Adrenal gland (tissue), 12 donors: Measurements from ENCODE around the gene KCNK13. TPM values are rescaled to one million over a fixed set of nuclear protein-coding genes. Genes with fewer than 3 reads are reported as not detected.
"Not testable (repeated sequence)": the region's sequence is repeated elsewhere in the genome, so short reads cannot be mapped to it uniquely, and the experiment has no call there.

Source experiments
- DNase-seq, 7 donors: peaks; one replicate each; pipeline ENCODE4 v3.0.0-alpha.2; 2019 to 2020
- H3K27ac ChIP-seq, 5 donors: fragments of 200-600 bp; sonication (generic) in 4 of 5; 1 replicate in 3 of 5; 2 replicates in 2 of 5; pipeline versions ENCODE4 v1.5.1 to v1.8.0; 2016 to 2020; ENCODE audit warnings: mild to moderate bottlenecking in 1 of 5
- H3K27me3 ChIP-seq: fragments of 200-600 bp; 2 replicates; pipeline ENCODE4 v1.8.0; 2021
- H3K36me3 ChIP-seq, 2 donors: fragments of 200-600 bp; replicated peaks in 1 of 2; 1 replicate in 1 of 2; 2 replicates in 1 of 2; pipeline versions ENCODE4 v1.5.1 to v1.8.0; 2018 to 2022
- H3K4me1 ChIP-seq, 2 donors: fragments of 200-600 bp; replicated peaks in 1 of 2; 1 replicate in 1 of 2; 2 replicates in 1 of 2; pipeline versions ENCODE4 v1.5.1 to v1.8.0; 2018 to 2021
- H3K4me3 ChIP-seq, 4 donors: fragments of 200-600 bp; sonication (generic) in 3 of 4; one replicate each; pipeline ENCODE4 v1.5.1; 2016 to 2018
- H3K9me3 ChIP-seq, 3 donors: fragments of 200-600 bp; sonication (generic) in 1 of 3; replicated peaks in 1 of 3; 1 replicate in 2 of 3; 2 replicates in 1 of 3; pipeline versions ENCODE4 v1.5.1 to v1.8.0; 2016 to 2021
- POLR2A ChIP-seq, 2 donors: fragments of 450-650 bp; IDR thresholded peaks; one replicate each; pipeline ENCODE4 v1.6.1; 2017; ENCODE audit warnings: antibody characterized with exemption in 2 of 2, mild to moderate bottlenecking in 2 of 2, moderate library complexity in 1 of 2
- WGBS, 4 donors: extraction: QIAGEN DNeasy Blood & Tissue Kit in 2 of 4; methylation state at CpG; one replicate each; pipeline versions ENCODE4 v1.1.5 to v1.1.7; 2013 to 2017; 5-methylcytosine and 5-hydroxymethylcytosine counted together
- intact Hi-C, 2 donors: fragments of 100-400 bp; cut with DNase I; formaldehyde crosslinking; loops; one replicate each; pipeline versions ENCODE4 v1.14.1 to v1.15.0; 2022 to 2023
- polyA plus RNA-seq, 3 donors: library from polyadenylated mRNA; stranded (reverse); fragments of 200-250 nt in 2 of 3; fragments of 350-450 nt in 1 of 3; fragmentation: Illumina TruSeq in 1 of 3; extraction: RNeasy Lipid Tissue Mini Kit (QIAGEN cat#74804) in 1 of 3; gene quantifications; one replicate each; pipeline ENCODE4 v1.2.3, GENCODE V29; 2013 to 2014
- total RNA-seq, 9 donors: library from RNA; depleted of rRNA in 4 of 9; stranded (reverse); fragments of >200 nt in 4 of 9; fragments of 120-200 nt in 1 of 9; fragmentation: NEBNext Ultra II Directional in 1 of 9; extraction: Animal tissue kit (Norgen Biotek cat#: 25700) in 1 of 9; gene quantifications; one replicate each; pipeline versions ENCODE4 v1.1.0 to v1.2.4, GENCODE V29; 2013 to 2023
- TF ChIP-seq, protein P1 (sequence below), 6 experiments: fragments of 450-650 bp in 4 of 6; fragments of 200-600 bp in 2 of 6; sonication (generic) in 1 of 6; IDR thresholded peaks; 1 replicate in 5 of 6; 2 replicates in 1 of 6; pipeline versions ENCODE4 v1.5.1 to v1.8.0; 2016 to 2021; ENCODE audit warnings: antibody characterized with exemption in 6 of 6, mild to moderate bottlenecking in 2 of 6, moderate library complexity in 1 of 6
- donor health status: healthy with polysubstance abuse.
- donor health status: Bipolar disorder and iron deficiency.
- donor health status: DM: yes; HTN: yes; CAD: no.
- donor health status: DM: no; HTN: no; CAD: no.
- donor health status: DM: no; HTN: no; CAD: no.
- donor health status: DM: yes; HTN: yes; CAD: no.

KCNK13 gene
- total and polyA plus RNA-seq, 12 donors = 0.24 to 3.6 (median 1.5) TPM; not detected in 1

- 76 to 81% (median 80%) methylated on average over 7 of the region's 7 CpGs for WGBS, 4 donors
- H3K27me3 ChIP-seq = no peaks in the 10 kb centered on the region
- intact Hi-C loops = no loop called here
- no peaks in the 10 kb centered on the region for H3K36me3 ChIP-seq
- no peak for TF ChIP-seq POLR2A (IDR thresholded peaks at IDR 0.05)
- TF ChIP-seq, protein P1, sequence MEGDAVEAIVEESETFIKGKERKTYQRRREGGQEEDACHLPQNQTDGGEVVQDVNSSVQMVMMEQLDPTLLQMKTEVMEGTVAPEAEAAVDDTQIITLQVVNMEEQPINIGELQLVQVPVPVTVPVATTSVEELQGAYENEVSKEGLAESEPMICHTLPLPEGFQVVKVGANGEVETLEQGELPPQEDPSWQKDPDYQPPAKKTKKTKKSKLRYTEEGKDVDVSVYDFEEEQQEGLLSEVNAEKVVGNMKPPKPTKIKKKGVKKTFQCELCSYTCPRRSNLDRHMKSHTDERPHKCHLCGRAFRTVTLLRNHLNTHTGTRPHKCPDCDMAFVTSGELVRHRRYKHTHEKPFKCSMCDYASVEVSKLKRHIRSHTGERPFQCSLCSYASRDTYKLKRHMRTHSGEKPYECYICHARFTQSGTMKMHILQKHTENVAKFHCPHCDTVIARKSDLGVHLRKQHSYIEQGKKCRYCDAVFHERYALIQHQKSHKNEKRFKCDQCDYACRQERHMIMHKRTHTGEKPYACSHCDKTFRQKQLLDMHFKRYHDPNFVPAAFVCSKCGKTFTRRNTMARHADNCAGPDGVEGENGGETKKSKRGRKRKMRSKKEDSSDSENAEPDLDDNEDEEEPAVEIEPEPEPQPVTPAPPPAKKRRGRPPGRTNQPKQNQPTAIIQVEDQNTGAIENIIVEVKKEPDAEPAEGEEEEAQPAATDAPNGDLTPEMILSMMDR (IDR thresholded peaks at IDR 0.05) = no peak
- DNase-seq = no peak
- no peak overlapping the region for H3K4me3 ChIP-seq
- no peaks in the 10 kb centered on the region for H3K4me1 ChIP-seq
- H3K9me3 ChIP-seq = no peaks in the 10 kb centered on the region
- H3K27ac ChIP-seq = no peak overlapping the region
These were observed 129.8 kb downstream of the KCNK13 start for GRCh38 chr14:90191585-90191984.

GRCh38 chr14:90193925-90194324 is 132.1 kb downstream of the KCNK13 start:
- intact Hi-C loops = no loop called here
- no peak for TF ChIP-seq POLR2A (IDR thresholded peaks at IDR 0.05)
- TF ChIP-seq, protein P1 (IDR thresholded peaks at IDR 0.05) = no peak
- no peak overlapping the region for H3K4me3 ChIP-seq
- H3K27ac ChIP-seq = no peak overlapping the region
- DNase-seq = no peak
- H3K27me3 ChIP-seq = no peaks in the 10 kb centered on the region
- H3K36me3 ChIP-seq = no peaks in the 10 kb centered on the region
- WGBS, 4 donors = 60 to 73% (median 65%) methylated on average over 9 of the region's 9 CpGs
- no peaks in the 10 kb centered on the region for H3K9me3 ChIP-seq
- no peaks in the 10 kb centered on the region for H3K4me1 ChIP-seq

DNA sequence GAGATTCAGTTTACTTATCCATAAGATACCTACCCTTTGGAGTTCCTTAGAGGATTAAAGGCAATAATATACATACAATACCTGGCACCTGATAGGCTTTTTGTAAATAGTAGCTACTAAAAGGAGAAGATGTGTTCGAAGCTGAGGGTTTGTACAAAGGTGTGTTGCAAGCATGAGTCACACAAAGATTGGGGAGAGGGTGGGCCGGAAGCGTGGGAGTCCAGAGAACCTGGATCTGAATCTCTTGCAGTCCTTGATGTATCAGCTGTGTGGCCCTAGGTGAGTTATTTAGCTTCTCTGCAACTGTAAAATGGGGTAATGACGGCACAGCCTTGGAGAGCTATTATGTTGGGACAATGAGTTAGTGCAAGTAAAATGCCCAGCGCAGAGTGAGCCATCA is 132.9 kb downstream of the KCNK13 start:
- 85 to 90% (median 88%) methylated on average over 5 of the region's 5 CpGs for WGBS, 4 donors
- intact Hi-C loops = no loop called here
- TF ChIP-seq, protein P1 (IDR thresholded peaks at IDR 0.05) = no peak
- TF ChIP-seq POLR2A (IDR thresholded peaks at IDR 0.05) = no peak
- no peak overlapping the region for H3K27ac ChIP-seq
- no peaks in the 10 kb centered on the region for H3K36me3 ChIP-seq
- H3K27me3 ChIP-seq = no peaks in the 10 kb centered on the region
- no peak for DNase-seq
- H3K4me1 ChIP-seq = no peaks in the 10 kb centered on the region
- H3K4me3 ChIP-seq = no peak overlapping the region
- H3K9me3 ChIP-seq = no peaks in the 10 kb centered on the region

GRCh38 chr14:90198541-90199060 is 136.8 kb downstream of the KCNK13 start:
- intact Hi-C loops = no loop called here
- TF ChIP-seq, protein P1 (IDR thresholded peaks at IDR 0.05) = no peak
- no peak for TF ChIP-seq POLR2A (IDR thresholded peaks at IDR 0.05)
- Histone ChIP-seq H3K27ac (no peak overlapping the region), H3K36me3 (no peaks in the 10 kb centered on the region), H3K4me1 (no peaks in the 10 kb centered on the region), H3K27me3 (no peaks in the 10 kb centered on the region), H3K4me3 (no peak overlapping the region), H3K9me3 (no peaks in the 10 kb centered on the region)
- no peak for DNase-seq
- 81 to 87% (median 82%) methylated on average over 12 of the region's 12 CpGs for WGBS, 4 donors

DNA sequence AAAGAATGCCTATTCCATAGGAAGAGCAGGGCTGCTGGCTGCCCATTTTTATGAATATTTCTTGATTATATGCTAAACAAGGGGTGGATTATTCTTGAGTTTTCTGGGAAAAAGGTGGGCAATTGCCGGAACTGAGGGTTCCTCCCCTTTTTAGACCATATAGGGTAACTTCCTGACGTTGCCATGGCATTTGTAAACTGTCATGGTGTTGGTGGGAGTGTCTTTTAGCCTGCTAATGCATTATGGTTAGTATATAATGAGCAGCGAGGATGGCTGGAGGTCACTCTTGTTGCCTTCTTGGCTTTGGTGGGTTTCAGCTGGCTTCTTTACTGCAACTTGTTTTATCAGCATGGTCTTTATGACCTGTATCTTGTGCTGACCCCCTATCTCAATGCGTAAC is 138.8 kb downstream of the KCNK13 start:
- intact Hi-C loops, H3K27me3 ChIP-seq, H3K36me3 ChIP-seq, H3K4me3 ChIP-seq, H3K9me3 ChIP-seq, DNase-seq, H3K27ac ChIP-seq, H3K4me1 ChIP-seq: not testable (repeated sequence)
- 67 to 85% (median 79%) methylated on average over 4 of the region's 4 CpGs for WGBS, 4 donors
